Loucy (cell line): ENCODE measurements around the gene UQCC2.

Experiments used
- CTCF ChIP-seq: fragments of 200-600 bp; sonication (generic); conservative IDR thresholded peaks from 2 replicates; pipeline ENCODE4 v1.5.1; 2014; ENCODE audit warnings: mild to moderate bottlenecking, antibody characterized with exemption, low read length
- EZH2phosphoT487 ChIP-seq: fragments of 200-600 bp; IDR thresholded peaks from 2 replicates; pipeline ENCODE4 v1.6.1; 2018; ENCODE audit warnings: antibody characterized with exemption, mild to moderate bottlenecking, moderate library complexity, borderline replicate concordance

DNA sequence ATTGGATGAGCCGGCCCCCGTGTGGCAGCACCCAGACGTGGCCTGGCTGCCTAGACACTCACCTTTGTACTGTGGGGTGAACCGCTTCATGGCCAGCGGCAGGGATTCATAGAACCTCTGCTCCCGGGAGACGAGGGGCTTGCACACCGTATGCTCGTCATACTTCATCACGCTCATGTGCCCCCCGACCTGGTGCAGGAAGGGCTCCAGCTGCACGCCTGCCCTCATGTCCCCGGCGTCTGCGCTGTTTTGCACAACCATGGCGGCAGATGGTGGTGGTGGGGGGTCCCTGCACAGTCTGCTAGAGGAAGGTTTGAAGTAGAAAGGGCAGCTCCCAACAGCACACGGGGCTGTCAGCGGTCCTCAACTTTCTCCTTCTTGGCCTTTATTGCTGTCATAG is 23.7 kb upstream of the UQCC2 start:
- TF ChIP-seq CTCF (no peak), EZH2phosphoT487 (no peak)
